Activated CD4-positive, alpha-beta T cell treated with anti-CD3 and anti-CD28 coated beads, Interleukin-2, amount 50 U/mL, for 24 hours (primary cell): Measurements from ENCODE around the gene CCND1.

Experiments
- DNase-seq, 2 donors: peaks; one replicate each; pipeline ENCODE4 v3.0.0-alpha.2; 2020; ENCODE audit warnings: low read depth in 1 of 2, low spot score in 1 of 2

Gene CCND1

DNA sequence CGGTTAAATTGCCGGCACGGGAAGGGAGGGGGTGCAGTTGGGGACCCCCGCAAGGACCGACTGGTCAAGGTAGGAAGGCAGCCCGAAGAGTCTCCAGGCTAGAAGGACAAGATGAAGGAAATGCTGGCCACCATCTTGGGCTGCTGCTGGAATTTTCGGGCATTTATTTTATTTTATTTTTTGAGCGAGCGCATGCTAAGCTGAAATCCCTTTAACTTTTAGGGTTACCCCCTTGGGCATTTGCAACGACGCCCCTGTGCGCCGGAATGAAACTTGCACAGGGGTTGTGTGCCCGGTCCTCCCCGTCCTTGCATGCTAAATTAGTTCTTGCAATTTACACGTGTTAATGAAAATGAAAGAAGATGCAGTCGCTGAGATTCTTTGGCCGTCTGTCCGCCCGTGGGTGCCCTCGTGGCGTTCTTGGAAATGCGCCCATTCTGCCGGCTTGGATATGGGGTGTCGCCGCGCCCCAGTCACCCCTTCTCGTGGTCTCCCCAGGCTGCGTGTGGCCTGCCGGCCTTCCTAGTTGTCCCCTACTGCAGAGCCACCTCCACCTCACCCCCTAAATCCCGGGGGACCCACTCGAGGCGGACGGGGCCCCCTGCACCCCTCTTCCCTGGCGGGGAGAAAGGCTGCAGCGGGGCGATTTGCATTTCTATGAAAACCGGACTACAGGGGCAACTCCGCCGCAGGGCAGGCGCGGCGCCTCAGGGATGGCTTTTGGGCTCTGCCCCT, 529 bp upstream of the CCND1 start:
- no peak for DNase-seq

- DNase-seq = no peak
Observed at GRCh38 chr11:69641681-69642548, 959 bp downstream of the CCND1 start.

DNA sequence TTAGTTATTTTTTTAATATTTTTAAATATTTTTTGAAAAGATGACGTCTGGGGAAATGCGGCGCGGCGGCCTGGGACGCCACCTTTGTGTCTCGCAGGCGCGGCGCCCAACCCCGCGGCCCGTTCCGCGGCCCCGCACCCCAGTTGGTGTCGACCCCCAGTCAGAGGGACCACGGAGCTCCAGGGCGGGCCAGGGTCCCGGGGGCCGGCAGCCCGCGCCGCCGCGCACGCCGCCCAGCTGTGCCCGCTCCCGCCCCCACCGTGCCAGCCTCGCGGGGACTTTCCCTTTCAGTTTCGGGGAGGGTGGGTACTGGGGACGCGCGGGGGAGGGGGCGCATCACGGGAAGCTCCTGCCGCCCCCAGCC, 1.6 kb downstream of the CCND1 start:
- peak in 1 of 2 donors; percentile 29 for DNase-seq

GRCh38 chr11:69642913-69643632, 2.1 kb downstream of the CCND1 start:
- DNase-seq = peak; percentile 63 to 70

DNA sequence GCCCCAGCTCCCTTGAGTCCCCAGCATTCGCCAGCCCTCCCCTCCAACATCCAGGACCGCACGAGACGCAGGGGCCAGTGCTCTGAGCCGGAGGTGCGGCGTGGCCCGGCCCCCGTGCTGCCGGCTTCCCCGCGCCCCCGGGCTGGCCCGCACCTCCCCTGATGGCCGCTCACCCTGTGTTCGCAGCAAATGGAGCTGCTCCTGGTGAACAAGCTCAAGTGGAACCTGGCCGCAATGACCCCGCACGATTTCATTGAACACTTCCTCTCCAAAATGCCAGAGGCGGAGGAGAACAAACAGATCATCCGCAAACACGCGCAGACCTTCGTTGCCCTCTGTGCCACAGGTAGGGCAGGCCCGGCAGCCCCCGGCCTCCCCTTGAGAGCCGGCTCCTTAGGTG, 2.7 kb downstream of the CCND1 start:
- no peak for DNase-seq

- DNase-seq = no peak
Observed at GRCh38 chr11:69644071-69644961, 3.4 kb downstream of the CCND1 start.

- DNase-seq = no peak
Observed at GRCh38 chr11:69644962-69645675, 4.2 kb downstream of the CCND1 start.

DNA sequence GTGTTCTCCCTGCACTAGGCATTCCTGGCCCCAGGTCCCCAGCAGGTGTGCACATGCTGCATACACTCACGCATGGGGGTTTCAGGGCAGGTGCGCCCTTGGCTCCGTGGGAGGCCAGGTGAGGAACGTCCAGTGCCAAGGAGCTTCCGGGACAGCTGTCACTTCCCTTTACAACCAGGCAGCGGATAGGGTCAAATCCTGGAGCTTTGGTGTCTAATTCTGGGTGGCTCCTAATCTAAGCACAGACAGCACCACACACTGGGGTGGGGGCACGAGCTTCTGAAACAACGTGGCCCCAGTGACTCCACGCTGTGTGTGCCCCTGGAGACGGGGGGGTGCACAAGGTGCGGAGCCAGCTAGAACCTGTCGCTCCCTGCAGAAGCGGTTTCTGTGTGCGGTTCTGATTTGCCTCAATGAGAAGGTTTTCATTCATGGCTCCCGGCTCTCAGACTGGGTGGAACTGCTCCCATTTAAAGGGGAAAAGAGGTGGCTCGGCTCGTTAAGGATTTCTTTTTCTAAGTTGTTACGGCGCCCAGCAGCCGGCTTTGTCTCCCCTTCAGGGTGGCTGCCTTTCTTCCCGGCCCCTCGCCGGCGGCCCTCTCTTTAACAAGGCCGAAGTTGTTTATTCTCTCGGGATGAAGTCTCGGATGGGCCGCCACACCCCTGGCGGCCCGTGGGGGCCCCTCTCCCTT, 5.0 kb downstream of the CCND1 start:
- DNase-seq = no peak

DNA sequence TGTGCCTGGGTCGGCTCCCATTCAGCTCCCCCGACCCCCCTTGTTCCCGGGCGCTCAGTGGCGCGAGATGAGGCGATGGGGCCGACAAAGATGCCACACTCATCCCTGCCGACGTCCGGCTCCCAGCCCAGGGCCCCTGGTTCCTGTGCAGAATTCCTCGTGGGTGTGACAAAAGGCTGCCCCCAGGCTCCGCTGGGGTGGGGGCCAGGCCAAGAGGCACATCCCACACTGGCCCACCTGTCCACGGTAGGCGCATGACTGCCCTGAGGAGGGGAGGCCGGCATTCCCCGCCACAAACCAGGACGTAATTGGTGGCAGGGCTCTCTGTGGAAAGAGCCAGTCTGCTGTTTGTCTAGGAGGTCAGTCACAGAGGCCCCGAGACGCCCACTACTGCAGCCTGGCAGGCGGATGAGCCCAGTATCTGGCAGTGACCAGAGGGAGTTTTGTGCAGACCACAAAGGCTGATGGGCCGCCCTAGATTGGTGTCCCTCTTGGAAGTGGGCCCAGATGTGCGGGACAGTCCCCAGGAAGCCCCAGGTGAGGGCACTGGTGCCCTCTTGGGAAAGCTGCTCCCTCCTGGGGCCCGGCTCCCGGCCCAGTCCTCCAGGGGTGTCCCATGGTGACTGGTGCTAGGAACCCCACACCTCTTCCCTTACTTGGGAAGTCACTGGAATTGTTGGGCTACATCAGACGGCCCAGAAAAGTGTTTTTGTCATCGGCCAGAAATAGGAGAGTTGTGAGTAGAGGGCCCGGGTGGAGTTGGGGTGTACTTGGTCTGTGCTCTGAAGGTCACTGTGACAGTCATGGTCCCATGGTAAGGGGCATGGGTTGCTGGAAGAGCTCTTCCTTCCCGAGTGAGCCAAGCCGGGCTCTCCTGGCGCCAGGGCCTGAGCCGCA, 5.8 kb downstream of the CCND1 start:
- no peak for DNase-seq

GRCh38 chr11:69647390-69647748, 6.4 kb downstream of the CCND1 start:
- DNase-seq = no peak

DNA sequence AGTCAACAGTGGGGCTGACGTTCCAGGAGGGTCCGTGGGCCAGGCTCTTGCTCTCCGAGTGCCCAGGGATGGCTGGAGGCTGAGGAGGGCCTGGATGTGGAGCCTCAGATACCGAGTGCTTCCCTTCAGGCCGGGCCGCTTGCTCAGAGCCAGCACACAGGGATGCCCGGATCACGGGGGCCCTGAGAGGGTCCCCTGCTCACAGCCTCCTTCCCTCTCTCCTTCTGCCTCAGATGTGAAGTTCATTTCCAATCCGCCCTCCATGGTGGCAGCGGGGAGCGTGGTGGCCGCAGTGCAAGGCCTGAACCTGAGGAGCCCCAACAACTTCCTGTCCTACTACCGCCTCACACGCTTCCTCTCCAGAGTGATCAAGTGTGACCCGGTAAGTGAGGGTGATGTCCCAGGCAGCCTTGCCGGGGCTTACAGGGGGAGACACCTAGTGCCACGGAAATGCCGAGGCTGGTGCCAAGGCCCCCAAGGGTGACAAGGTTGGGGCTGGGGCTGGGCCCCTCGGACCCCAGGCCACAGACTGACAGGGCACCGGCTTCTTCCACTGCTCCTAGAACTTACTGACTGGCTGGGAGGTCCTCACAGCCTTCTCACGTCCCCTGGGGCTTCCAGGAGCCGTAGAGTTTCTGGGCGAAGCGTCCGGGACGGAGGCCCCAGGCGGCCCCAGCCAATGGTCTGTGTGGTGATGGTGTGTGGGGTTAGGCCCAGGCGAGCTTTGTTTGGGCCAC, 7.0 kb downstream of the CCND1 start:
- DNase-seq = no peak

GRCh38 chr11:69648679-69649575, 8.0 kb downstream of the CCND1 start:
- DNase-seq = no peak

DNA sequence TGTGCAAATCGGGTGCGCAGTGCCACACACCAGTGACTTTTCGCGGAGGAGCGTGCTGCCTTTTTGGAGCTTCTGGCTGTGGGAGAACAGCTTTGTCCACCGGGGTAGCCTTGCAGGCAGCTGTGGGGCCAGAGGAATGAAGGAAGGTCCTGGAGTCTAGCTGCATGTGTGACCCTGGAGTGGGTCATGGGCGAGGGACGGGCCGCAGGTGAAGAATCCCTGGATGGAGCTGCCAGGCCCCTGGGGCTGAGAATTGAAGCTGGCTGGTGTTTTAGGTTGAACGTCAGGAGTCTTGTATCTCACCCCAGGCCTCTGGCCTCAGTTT, 8.6 kb downstream of the CCND1 start:
- no peak for DNase-seq

DNA sequence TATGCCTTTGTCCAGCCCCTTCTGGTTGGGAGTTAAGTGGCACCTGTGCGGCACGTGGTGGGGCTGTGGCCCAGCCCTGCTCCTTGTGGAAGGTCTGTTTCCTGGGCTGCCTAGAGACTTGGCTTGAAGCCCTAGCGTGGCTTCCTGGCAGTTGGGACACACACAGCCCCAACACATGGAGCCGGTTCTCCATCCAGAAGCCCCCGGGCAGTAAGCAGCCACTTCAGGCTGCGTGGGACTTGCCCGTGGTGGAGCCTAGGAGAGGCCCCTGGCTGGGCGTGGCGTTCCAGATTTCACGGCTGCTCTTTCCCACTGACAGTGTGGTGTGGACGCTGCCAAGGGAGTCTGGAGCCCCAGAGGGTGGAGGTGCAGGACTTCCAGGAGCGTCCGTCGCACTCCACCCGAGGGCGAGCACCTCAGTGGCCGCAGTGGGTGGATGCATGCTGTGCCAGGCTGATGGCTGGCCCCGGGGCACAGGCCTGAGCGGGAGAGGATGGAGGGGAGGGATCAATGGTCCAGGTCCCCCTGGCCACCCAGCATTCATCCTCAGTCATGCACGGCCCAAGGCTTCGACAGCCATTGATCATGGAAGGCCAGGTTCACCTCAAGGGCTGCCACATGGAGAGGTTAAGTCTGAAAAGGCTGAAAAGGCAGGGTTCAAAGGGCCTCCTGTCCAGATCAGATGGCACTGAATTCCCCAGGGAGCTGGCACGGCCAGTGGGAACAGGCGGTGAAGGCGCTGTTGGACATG, 9.3 kb downstream of the CCND1 start:
- DNase-seq = no peak

- no peak for DNase-seq
Observed at GRCh38 chr11:69650832-69651344, 9.9 kb downstream of the CCND1 start.
